HCT116 (cell line): Measurements from ENCODE around the gene DUSP16. TPM values are rescaled to one million over a fixed set of nuclear protein-coding genes. Genes with fewer than 3 reads are reported as not detected.
A peak's percentile ranks its signal among the peaks of the same experiment; 100 is the strongest.

Experiments
- ATAC-seq: fragments of 200-7000 bp; cut with Tn5 transposase; 2 replicates; pipeline ENCODE4 v1.9.1; 2020; ENCODE audit warnings: mild to moderate bottlenecking, moderate library complexity
- BruUV-seq: library from RNA; stranded (reverse); fragments of 400-500 nt; replicated peaks from 2 replicates; lab custom pipeline; 2021; lab: Mats Ljungman, UMichigan
- CTCF ChIA-PET: fragments of 300-600 bp; sonication (Branson Sonifier 250); formaldehyde crosslinking; loops from one replicate; lab custom pipeline; 2021; ENCODE audit warnings: antibody characterized with exemption; lab: Charles Lee
- POLR2A ChIA-PET: fragments of 300-600, 350-600 bp; sonication (Branson Sonifier 250); formaldehyde crosslinking; loops from one replicate; lab custom pipeline; 2021; ENCODE audit warnings: antibody characterized with exemption; lab: Charles Lee
- RAD21 ChIA-PET, 2 experiments: fragments of 300-600 bp; sonication (Branson Sonifier 250); formaldehyde crosslinking; loops; one replicate each; lab custom pipeline; 2023; ENCODE audit warnings: low total read pairs in 2 of 2; ENCODE audit not compliant: uncharacterized antibody in 2 of 2, unreplicated experiment in 2 of 2, low non-redundant PET in 1 of 2; lab: Charles Lee
- DNase-seq: peaks from one replicate; pipeline ENCODE4 v3.0.0-alpha.2; 2010; ENCODE audit warnings: low read depth, low spot score
- H2AFZ ChIP-seq: fragments of 200-600 bp; shearing (Covaris generic), sonication (generic); 2 replicates; pipeline ENCODE4 v1.6.1; 2017; ENCODE audit warnings: low read depth, mixed run types, mixed read lengths, antibody characterized with exemption, low read length; ENCODE audit not compliant: poor library complexity, severe bottlenecking
- H3K27ac ChIP-seq: 2 replicates; pipeline ENCODE4 v1.5.1; 2012; ENCODE audit warnings: low read depth, low read length
- H3K27me3 ChIP-seq: fragments of 200-600 bp; sonication (generic); 2 replicates; pipeline ENCODE4 v1.6.1; 2016; ENCODE audit warnings: mixed run types, low read length, mixed read lengths; ENCODE audit not compliant: insufficient read depth
- H3K36me3 ChIP-seq, 2 experiments: fragments of 200-500 bp in 1 of 2; fragments of 200-600 bp in 1 of 2; sonication (Bioruptor generic) in 1 of 2; sonication (generic) in 1 of 2; 2 replicates each; pipeline versions ENCODE4 v1.5.1 to v1.6.1; 2014 to 2016; ENCODE audit warnings: low read length in 2 of 2, inconsistent platforms in 1 of 2, mixed read lengths in 1 of 2, mixed run types in 1 of 2; ENCODE audit not compliant: insufficient read depth in 2 of 2, control insufficient read depth in 1 of 2
- H3K4me1 ChIP-seq, 2 experiments: fragments of 200-600 bp in 1 of 2; sonication (generic) in 1 of 2; 2 replicates each; pipeline versions ENCODE4 v1.5.1 to v1.6.1; 2012 to 2017; ENCODE audit warnings: low read length in 2 of 2, inconsistent platforms in 1 of 2, mild to moderate bottlenecking in 1 of 2, mixed read lengths in 1 of 2, mixed run types in 1 of 2, moderate library complexity in 1 of 2; ENCODE audit not compliant: insufficient read depth in 2 of 2, control insufficient read depth in 1 of 2
- H3K4me2 ChIP-seq: fragments of 200-600 bp; sonication (generic); 2 replicates; pipeline ENCODE4 v1.6.1; 2017; ENCODE audit warnings: mixed run types, low read length, mixed read lengths
- H3K4me3 ChIP-seq, 2 experiments: fragments of 200-600 bp in 1 of 2; sonication (generic) in 1 of 2; replicated peaks in 1 of 2; 2 replicates each; pipeline ENCODE4 v1.5.1; 2011 to 2016; ENCODE audit warnings: low read length in 2 of 2, control low read depth in 1 of 2, low read depth in 1 of 2, mild to moderate bottlenecking in 1 of 2, mixed read lengths in 1 of 2, mixed run types in 1 of 2
- H3K79me2 ChIP-seq: fragments of 200-600 bp; sonication (generic); 2 replicates; pipeline ENCODE4 v1.6.1; 2017; ENCODE audit warnings: mild to moderate bottlenecking, mixed run types, low read length, moderate library complexity, mixed read lengths; ENCODE audit not compliant: insufficient read depth
- H3K9ac ChIP-seq: fragments of 200-600 bp; sonication (generic); 2 replicates; pipeline ENCODE4 v1.6.1; 2016; ENCODE audit warnings: low read length, mixed read lengths
- H3K9me2 ChIP-seq: fragments of 200-600 bp; sonication (generic), shearing (Covaris generic); 2 replicates; pipeline ENCODE4 v1.6.1; 2017; ENCODE audit warnings: mixed run types, mild to moderate bottlenecking, moderate library complexity; ENCODE audit not compliant: insufficient read depth
- H3K9me3 ChIP-seq, 2 experiments: fragments of 200-500 bp in 1 of 2; fragments of 200-600 bp in 1 of 2; sonication (Bioruptor generic) in 1 of 2; sonication (generic) in 1 of 2; 2 replicates each; pipeline ENCODE4 v1.6.1; 2014 to 2017; ENCODE audit warnings: low read length in 2 of 2, mixed read lengths in 2 of 2, inconsistent platforms in 1 of 2, low read depth in 1 of 2, mild to moderate bottlenecking in 1 of 2, mixed run types in 1 of 2, moderate library complexity in 1 of 2; ENCODE audit not compliant: control insufficient read depth in 1 of 2, insufficient read depth in 1 of 2
- H4K20me1 ChIP-seq: fragments of 200-600 bp; sonication (generic), shearing (Covaris generic); 2 replicates; pipeline ENCODE4 v1.6.1; 2017; ENCODE audit warnings: mixed run types, mild to moderate bottlenecking, moderate library complexity; ENCODE audit not compliant: insufficient read depth
- EZH2phosphoT487 ChIP-seq: fragments of 200-600 bp; IDR thresholded peaks from 2 replicates; pipeline ENCODE4 v1.6.1; 2018; ENCODE audit warnings: antibody characterized with exemption, borderline replicate concordance
- POLR2AphosphoS5 ChIP-seq: IDR thresholded peaks from 2 replicates; pipeline ENCODE4 v1.6.1; 2011; ENCODE audit warnings: mild to moderate bottlenecking, low read depth, low read length, moderate library complexity
- REST ChIP-seq: IDR thresholded peaks from 2 replicates; pipeline ENCODE4 v1.6.1; 2012; ENCODE audit warnings: low read depth
- SIN3A ChIP-seq: IDR thresholded peaks from 2 replicates; pipeline ENCODE4 v1.6.1; 2012; ENCODE audit warnings: low read depth
- SRF ChIP-seq: IDR thresholded peaks from 2 replicates; pipeline ENCODE4 v1.6.1; 2012; ENCODE audit warnings: low read depth
- ZFX ChIP-seq: fragments of 450-650 bp; IDR thresholded peaks from 2 replicates; pipeline ENCODE4 v1.6.1; 2017
- intact Hi-C: fragments of 100-400 bp; cut with micrococcal nuclease; formaldehyde crosslinking; loops from 2 replicates; pipeline ENCODE4 v1.10.0; 2022
- total RNA-seq: library from RNA; stranded (reverse); gene quantifications from one replicate; pipeline ENCODE4 v1.2.1, GENCODE V29; 2021; ENCODE audit not compliant: unreplicated experiment

The DUSP16 gene
- total RNA-seq, 1 experiment from 2014 or later, result 13.4 TPM

- Histone ChIP-seq H3K9ac (peak overlapping the region; percentile 86), H3K4me2 (peak overlapping the region; percentile 93), H3K27ac (peak overlapping the region; percentile 89), H3K79me2 (peaks cover 22% of the 10 kb centered on the region), H3K36me3 (no peaks in the 10 kb centered on the region)
- RAD21 ChIA-PET, result no interaction called here
- DNase-seq, result no peak
- BruUV-seq, result no TSS peak
- TF ChIP-seq SIN3A (no peak), POLR2AphosphoS5 (no peak), ZFX (peak; percentile 89), SRF (no peak), REST (no peak), EZH2phosphoT487 (no peak)
- TF ChIP-seq, all 23 proteins: peak for 1
- Histone ChIP-seq H3K9me3 (no peaks in the 10 kb centered on the region; a peak in 1 of 4 replicates), H3K27me3 (no peaks in the 10 kb centered on the region), H2AFZ (no peak overlapping the region), H3K9me2 (no peaks in the 10 kb centered on the region), H4K20me1 (no peaks in the 10 kb centered on the region), H3K4me3 (peak overlapping the region; percentile 75 to 83), H3K4me1 (peaks cover 16 to 24% of the 10 kb centered on the region in 2 experiments)
- peak; percentile 17 for ATAC-seq
- ChIA-PET POLR2A (interaction anchor here (0.9 kb wide), 1 partner anchor 14 kb away, joined by 3 read pairs; no protein-coding TSS in a partner anchor), CTCF (interaction anchor here (1.2 kb wide), 1 partner anchor 186 kb away, joined by 5 read pairs; no protein-coding TSS in a partner anchor)
- intact Hi-C loops, result loop anchor here (2.0 to 10.0 kb wide), 3 partner anchors 49 to 143 kb away; partner anchors contain the start of gene CREBL2
Observed at GRCh38 chr12:12562016-12562483, 613 bp downstream of the DUSP16 start.
